ENCODE data around the gene EXT2.

DNA sequence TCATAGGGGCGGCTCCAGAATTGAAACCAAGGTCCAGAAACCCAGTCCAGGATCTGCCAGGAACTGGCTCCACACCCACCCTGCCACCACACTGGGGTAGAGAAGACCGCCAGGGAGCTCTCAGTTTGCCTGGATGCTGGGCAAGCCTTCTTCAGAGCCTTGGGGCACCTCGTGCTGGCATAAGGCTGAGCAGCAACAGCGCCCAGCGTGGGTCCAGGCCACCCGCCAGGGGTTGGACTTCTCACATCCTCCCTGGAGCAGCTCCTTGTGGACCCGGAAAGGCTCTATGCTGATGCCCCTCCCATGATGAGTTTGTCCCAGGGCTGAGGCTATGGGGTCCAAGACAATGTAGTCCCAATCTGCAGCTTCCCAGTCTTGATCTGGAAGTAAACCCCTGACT, 184.8 kb downstream of the EXT2 start:
- TF ChIP-seq, protein P1, sequence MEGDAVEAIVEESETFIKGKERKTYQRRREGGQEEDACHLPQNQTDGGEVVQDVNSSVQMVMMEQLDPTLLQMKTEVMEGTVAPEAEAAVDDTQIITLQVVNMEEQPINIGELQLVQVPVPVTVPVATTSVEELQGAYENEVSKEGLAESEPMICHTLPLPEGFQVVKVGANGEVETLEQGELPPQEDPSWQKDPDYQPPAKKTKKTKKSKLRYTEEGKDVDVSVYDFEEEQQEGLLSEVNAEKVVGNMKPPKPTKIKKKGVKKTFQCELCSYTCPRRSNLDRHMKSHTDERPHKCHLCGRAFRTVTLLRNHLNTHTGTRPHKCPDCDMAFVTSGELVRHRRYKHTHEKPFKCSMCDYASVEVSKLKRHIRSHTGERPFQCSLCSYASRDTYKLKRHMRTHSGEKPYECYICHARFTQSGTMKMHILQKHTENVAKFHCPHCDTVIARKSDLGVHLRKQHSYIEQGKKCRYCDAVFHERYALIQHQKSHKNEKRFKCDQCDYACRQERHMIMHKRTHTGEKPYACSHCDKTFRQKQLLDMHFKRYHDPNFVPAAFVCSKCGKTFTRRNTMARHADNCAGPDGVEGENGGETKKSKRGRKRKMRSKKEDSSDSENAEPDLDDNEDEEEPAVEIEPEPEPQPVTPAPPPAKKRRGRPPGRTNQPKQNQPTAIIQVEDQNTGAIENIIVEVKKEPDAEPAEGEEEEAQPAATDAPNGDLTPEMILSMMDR (IDR thresholded peaks at IDR 0.05; ENCODE audit: low read length), result no peak
- no peak for TF ChIP-seq EZH2 (optimal IDR thresholded peaks at IDR 0.05; ENCODE audit: low read depth, low read length)

All from MM.1S (cell line).